Activated CD8-positive, alpha-beta memory T cell treated with anti-CD3 and anti-CD28 coated beads, Interleukin-2, amount 50 U/mL, for 1 hour (primary cell): ENCODE measurements around the gene TAF5.
"Not testable (repeated sequence)": the region's sequence is repeated elsewhere in the genome, so short reads cannot be mapped to it uniquely, and the experiment has no call there.

Experiments
- DNase-seq: peaks from one replicate; pipeline ENCODE4 v3.0.0-alpha.2; 2020; ENCODE audit errors: extremely low read depth

Gene TAF5

DNA sequence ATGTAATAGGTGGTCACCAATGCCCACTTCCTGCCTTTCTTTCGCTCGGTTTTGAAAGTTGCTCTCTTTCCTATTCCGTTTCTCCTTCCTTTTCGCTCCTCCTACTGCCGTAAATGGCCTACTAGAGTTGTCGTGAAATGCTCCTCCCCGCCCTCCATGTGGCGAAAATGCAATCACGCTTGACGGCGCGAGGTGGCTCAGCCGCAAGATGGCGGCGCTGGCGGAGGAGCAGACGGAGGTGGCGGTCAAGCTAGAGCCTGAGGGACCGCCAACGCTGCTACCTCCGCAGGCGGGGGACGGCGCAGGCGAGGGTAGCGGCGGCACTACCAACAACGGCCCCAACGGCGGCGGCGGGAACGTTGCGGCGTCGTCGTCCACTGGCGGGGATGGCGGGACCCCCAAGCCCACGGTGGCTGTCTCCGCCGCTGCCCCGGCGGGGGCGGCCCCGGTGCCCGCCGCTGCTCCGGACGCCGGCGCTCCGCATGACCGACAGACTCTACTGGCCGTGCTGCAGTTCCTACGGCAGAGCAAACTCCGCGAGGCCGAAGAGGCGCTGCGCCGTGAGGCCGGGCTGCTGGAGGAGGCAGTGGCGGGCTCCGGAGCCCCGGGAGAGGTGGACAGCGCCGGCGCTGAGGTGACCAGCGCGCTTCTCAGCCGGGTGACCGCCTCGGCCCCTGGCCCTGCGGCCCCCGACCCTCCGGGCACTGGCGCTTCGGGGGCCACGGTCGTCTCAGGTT lies at the start of gene TAF5:
Gene TAF5, plus strand, starts transcription at position 195 of the 737 bp plus-strand sequence. Its CDS starts 14 bp downstream, at position 209.
- DNase-seq = peak; percentile 75

DNA sequence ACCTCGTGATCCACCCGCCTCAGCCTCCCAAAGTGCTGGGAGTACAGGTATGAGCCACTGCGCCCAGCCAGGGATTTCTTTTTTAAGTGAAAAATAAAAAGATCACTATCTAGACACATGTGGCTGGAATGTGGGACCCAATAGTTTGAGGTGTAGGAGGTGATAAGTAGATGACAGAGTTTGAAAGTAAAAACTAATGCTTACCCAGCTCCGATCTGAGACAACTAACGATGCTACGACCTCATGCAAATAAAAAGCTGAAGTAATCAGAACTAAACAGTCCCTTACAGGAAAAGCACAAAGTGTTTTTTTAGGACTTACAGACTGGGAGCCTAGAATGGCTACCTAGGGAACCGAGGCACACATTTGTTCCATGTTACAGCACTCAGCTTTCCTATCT lies 39.9 kb upstream of the TAF5 start:
- DNase-seq = no peak

DNA sequence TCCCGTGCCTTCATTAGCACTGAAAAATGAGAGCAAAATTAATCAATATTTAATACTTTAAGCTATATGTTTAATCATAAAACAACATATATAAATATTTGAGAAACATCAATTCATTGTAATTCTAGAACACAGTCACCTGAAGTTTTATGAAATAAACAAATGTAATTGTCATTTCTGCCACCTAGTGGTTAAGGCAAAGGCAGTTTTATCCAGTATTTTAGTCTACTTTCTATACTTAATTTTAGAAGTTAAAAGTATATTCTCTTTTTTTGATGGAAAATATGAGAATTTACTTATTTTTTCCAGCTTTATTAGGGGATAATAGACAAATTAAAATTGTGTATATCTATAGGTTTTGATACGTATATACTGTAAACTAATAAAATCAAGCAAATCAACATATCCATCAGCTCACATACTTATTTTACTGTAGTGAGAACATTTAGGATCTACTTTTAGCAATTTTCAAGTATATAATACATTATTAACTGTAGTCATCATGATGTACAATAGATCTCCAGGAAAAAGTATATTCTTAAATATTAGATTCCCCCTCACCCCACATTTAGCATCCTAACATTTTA lies 33.7 kb upstream of the TAF5 start:
- DNase-seq = no peak

DNA sequence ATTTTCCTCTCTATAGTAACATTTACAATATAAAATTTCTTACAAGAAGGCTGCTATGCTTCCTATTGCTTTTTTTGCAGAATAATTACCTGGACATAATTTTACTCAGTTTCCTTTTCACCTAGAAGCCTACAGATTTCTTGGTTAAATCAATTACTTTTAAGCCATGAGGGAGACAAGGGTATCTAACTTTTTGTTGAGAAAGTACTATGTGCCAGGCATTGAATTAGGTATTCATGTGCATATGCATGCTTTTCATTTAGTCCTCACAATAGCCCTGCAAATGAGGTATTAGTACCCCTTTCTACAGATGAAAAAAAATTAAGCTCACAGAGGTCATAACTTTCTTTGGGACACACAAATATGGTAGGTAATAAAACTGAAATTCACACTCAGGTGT lies 33.2 kb upstream of the TAF5 start:
- no peak for DNase-seq

DNA sequence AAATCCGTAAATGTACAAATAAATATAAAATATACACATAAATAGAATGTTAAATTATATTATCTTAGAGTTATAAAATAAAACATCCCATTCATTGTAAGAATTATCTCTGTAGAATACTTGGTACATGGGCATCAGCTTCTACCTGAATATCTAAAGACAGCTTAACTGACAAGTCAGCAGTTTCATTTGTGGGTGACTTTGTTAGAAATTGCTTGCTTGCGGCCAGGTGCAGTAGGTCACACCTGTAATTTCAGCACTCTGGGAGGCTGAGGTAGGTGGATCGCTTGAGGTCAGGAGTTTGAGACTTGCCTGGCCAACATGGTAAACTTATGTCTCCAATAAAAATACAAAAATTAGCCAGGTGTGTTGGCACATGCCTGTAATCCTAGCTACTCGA lies 31.4 kb upstream of the TAF5 start:
- no peak for DNase-seq

DNA sequence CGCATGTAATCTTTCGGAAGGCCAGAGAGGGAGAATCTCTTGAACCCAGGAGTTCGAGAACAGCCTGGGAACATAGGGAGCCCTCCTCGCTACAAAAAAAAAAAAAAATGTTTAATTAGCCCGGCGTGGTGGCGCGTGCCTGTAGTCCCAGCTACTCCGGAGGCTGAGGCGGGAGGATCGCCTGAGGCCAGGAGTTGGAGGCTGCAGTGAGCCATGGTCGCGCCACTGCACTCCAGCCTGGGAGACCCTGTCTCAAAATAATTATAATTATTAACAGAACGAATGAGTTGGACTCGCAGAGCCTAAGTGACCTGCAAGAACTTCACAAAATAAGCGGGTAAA lies 17.6 kb upstream of the TAF5 start:
- no peak for DNase-seq

DNA sequence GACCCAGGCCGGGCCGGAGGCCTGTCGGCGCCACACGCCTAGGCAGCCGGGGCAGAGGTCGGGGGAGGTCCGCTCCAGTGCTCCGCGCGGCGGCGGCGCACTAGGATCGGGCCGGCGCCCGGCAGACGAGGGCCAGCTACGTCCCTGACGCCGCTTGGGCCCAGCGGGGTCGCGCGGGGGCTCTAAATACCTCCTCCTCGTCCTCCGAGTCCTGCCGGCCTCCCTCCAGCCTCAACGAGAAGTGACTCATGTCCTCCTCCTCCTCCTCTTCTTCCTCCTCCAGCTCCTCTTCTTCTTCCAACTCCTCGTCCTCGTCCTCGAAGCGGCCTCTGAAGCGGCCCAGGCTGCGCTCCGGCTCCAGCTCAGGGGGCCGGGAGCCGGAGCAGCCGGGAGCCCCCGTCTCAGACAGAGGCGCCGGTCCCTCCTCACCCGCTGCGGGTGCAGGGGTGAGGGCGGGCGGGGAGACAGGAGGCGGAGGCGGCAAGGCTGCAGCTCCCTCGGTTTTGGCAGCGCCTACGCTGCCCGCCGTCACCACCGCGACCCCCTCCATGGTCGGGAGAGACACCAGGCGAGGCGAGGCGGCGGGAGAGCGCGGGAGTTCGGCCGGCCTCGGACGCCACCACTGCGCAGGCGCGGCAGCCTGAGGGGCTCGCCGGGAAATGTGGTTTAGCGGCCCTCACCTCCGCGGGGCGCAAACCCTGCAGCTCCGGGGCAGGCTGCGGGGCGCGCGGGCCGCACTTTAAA lies 17.1 kb upstream of the TAF5 start, which contains the start of gene PCGF6:
Gene PCGF6, minus strand, starts transcription at position 624 of the 744 bp plus-strand sequence. Its CDS starts 74 bp downstream, at position 550.
- DNase-seq = no peak

DNA sequence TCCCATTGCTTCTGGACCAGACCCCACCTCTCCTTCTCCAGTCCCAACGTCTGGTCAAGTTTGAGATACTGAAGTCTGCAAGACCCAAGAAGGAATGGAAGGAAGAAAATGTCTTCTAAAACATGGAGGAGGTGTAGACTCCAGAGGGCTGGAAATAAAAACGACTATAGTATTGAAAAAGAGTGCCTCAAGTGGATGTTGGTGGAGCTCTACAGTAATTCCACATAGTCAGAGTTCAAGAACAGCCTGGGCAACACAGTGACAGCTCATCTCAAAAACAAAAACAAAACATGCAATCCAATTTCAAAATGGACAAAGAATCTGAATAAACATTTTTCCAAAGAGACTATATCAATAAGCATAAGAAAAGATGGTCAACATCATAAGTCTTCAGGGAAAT lies 14.5 kb upstream of the TAF5 start:
- DNase-seq = no peak

DNA sequence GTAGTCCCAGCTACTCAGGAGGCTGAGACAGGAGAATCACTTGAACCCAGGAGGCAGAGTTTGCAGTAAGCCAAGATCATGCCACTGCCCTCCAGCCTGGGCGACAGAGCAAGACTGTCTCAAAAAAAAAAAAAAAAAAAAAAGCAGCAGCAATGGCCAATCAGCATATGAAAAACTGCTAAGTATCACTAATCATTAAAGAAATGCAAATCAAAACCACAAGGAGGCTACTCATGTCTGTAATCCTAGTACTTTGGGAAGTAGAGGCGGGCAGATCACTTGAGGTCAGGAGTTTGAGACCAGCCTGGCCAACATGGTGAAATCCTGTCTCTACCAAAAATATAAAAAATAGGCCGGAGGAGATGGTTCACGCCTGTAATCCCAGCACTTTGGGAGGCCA lies 13.2 kb upstream of the TAF5 start:
- not testable (repeated sequence) for DNase-seq

DNA sequence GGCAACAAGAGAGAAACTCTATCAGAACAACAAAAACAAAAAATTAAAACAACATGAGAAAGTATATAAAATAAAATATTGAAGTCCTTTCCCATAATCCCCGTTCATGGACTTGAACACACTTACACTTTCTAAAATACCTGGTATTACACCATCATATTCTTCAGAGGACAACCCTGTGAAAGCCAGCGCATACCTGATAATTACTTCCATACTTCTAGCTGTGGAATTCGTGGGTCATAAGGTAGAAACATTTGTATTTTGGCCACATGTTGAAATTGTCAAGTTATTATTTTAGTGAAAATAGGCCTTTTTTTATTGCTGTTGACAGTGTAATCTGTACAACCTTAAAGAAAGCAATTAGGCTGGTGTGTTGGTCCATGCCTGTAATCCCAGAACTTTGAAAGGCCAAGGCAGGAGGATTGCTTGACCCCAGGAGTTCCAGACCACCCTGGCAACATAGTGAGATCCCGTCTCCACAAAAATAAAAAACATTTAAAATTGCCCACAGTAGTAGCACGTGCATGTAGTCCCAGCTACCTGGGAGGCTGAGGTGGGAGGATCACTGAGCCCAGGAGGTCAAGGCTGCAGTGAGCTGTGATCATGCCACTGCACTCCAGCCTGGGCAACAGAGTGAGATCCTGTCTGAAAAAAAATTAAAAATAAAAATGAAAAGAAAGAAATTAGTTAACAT lies 11.7 kb upstream of the TAF5 start:
- DNase-seq = no peak

DNA sequence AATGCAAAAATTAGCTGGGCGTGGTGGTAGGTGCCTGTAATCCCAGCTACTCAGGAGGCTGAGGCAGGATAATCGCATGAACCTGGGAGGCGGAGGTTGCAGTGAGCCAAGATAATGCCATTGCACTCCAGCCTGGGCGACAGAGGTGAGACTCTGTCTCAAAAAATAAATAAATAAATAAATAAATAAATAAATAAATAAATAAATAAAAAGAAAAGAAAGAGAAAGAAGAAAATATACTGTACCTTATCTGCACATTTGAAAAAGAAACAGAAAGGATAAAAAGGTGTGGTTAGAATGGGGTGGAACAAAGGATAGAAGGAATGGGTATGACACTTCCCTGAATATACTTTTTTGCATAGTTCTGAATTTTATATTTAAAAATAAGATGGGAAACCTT lies 8.3 kb upstream of the TAF5 start:
- DNase-seq = not testable (repeated sequence)

DNA sequence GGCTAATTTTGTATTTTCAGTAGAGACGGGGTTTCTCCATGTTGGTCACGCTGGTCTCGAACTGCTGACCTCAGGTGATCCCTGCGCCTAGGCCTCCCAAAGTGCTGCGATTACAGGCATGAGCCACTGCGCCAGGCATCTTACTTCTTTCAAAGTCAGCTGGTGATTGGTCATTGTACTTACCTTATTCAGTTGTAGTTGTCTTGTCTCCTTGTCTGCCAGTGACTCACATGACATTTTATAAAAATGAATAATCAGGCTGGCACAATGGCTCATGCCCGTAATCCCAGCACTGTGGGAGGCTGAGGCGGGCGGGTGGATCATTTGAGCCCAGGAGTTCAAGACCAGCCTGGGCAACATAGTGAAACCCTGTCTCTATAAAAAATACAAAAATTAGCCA lies 7.0 kb upstream of the TAF5 start:
- not testable (repeated sequence) for DNase-seq

DNA sequence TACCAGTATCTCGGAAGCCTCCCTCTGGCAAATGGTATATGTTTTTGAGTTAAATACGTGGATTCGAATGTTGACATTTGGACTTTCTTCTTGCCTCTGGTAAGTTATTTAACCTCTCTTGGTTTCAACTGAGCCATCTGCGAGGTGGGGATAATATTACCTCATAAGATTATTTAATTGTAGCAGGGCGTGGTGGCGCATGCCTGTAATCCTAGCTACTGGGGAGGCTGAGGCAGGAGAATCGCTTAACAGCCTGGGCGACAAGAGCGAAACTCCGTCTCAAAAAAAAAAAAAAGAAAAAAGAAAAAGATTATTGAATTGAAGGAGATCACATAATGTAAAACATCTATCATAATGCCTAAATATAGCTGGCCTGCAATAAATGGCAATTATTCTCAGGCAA lies 396 bp upstream of the TAF5 start:
- no peak for DNase-seq

DNA sequence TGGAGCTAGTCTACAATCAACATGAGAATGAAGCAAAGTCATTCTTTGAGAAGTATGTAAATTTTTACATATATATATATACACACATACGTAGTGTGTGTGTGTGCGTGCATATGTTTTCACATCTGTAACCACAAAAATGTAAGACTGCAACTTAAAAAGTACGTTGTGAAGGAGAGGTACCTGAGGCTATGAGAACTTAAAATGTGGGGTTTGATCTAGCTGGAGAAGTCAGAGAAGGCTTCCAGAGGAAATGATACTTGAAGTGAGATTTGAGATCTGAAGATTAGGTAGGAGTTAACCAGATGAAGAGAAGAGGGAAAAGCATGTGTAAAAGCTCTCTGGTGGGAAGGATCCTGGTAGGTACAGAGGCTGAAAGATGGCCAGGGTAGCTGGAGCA lies 5.8 kb downstream of the TAF5 start:
- DNase-seq = no peak

DNA sequence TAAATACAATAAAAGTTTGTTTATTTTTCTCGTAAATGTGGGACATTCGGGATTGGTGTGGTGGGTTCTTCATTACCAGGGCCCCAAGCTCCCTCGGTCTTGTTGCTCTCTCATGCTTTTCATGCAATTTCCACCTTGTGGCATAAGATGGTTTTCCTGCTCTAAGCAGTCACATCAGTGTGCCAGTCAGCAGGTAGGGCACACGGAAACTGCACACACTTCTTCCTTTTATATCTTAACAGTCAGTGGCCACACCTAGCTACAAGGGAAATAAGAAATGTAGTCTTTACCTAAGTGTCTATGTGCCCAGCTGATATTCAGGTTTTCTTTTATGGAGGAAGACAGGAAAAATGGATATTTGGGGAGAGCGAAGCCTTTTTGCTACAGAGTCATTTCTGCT lies 6.5 kb downstream of the TAF5 start:
- no peak for DNase-seq

DNA sequence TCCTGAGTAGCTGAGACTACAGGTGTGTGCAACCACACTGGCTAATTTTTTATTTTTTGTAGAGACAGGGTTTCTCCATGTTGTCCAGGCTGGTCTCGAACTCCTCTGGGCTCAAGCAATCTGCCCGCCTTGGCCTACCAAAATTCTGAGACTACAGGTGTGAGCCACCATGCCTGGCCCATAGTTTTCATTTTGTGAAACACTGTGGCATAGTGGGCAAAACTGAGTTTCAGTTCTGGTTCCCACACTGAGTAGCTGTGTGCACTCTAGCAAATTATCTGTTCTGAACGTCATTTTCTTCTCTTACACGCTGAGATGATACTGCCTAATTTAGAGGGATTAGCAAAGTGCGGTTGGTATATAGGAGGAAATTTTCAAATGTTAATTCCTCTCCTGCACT lies 15.0 kb downstream of the TAF5 start:
- DNase-seq = no peak

DNA sequence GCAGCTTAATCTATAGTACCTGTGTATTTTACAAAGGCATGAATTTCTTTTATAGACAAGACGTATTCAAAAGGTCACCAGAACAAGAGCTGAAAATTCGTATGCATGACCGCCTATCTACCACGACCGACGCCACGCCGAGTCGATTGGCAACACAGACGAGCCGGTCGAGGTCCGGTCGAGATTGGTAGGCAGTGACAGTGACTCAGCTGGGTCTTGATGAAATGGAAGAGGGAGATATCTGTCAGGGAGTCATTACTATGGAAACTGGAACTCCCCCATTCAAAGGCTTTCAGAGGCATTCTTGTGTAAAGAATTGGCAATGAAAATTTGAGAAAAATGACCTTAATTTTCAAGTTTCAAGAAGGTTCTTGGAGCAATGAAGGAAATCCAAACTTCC lies 26.4 kb downstream of the TAF5 start:
- no peak for DNase-seq

DNA sequence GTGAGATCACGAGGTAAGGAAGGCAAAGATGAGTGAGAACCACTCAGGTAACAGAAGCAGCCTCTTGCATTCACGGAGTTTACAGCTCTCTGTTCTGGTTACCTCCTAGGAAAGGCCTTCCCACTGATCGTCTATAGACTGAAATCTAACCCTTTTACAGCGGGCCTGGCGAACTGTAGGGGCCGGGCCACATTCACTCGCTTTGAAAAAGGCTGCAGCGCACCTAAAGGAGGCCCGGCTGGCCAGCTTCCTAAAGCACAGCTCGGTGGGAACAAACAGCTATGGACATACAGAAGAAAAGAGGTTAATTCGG lies 27.9 kb downstream of the TAF5 start:
- no peak for DNase-seq

DNA sequence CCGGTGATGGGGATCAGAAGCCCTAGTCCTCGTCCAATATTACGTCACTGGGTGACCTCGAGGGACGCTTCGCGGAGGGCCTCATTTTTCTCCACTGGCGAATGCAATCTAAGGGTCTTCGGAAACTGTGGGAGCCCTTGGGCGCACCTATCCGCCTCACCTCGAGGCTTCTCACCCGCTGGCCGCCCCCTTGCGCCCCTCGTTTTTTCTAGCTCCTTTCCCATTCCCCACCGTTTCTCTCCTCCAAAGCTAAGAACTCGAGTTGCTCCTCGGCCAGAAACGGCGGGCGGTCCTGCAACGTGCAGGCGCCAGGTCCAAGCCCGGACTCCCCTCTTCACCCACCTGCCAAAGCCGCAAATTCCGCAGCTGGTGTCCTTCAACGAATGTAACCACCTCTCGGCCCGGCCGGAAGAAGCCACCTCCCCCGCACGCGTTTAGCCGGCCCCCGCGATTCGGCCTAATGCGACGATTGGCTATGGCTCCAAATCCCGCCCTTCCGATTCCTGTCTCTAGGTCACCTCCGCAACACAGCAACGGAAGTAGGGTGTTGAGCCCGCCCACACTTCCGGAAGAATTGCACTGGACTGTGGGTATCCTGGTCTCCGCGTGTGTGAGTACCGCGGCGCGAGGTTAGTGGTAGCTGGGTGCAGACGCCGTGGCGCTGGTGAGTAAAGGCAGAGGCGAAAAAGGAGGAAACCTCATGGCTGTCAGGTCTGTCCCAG lies 28.5 kb downstream of the TAF5 start, which contains the start of the genes ATP5MK and PDCD11:
Gene ATP5MK, minus strand, starts transcription at position 409 of the 722 bp plus-strand sequence. CDS start 4,018 bp downstream, outside the sequence.
Gene PDCD11, plus strand, starts transcription at position 560 of the 722 bp plus-strand sequence. CDS start 1,801 bp downstream, outside the sequence.
- DNase-seq = peak; percentile 84

DNA sequence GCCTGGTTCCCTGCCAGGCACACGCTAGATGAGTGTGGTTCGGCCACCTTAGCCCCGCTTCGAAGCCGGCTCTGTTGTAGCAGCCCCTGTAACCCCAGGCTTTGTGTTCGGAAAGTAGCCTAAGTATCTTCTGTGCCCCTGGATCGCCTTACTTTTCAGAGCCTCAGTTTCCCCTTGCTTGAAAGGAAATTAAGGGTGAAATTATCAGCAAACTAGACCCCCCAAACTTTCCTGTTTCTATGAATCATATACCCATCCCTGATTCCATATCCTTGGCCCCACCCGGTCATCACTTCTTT lies 29.0 kb downstream of the TAF5 start:
- DNase-seq = no peak

DNA sequence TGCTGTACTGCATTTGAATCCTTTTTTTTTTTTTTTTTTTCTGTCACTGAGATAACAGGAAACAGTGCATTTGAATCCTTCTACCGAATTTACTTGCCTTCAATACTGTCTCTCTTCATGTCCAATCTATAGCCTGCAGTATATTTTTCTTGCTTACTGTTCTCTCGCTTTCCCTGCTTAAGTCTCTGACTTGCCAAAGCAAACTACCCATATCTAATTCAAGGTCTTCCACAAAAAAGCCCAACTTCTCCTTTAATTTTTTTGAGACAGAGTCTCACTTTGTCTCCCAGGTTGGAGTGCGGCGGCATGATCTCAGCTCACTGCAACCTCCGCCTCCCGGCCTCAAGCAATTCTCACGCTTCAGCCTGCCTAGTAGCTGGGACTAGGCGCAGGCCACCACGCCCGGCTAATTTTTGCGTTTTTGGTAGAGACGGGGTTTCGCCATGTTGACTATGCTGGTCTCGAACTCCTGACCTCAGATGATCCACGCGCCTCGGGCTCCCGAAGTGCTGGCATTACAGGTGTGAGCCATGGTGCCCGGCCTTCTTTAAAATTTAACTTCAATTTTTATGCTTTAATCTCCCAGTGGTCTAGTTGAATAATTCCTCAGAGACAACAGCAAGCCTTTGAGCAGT lies 29.5 kb downstream of the TAF5 start:
- no peak for DNase-seq
